K562 (cell line): ENCODE results near the gene CAPZA1. TPM values are rescaled to one million over a fixed set of nuclear protein-coding genes. Genes with fewer than 3 reads are reported as not detected.

Experiments
- BRF2 ChIP-seq: IDR thresholded peaks from 3 replicates; pipeline ENCODE4 v1.6.1; 2011; ENCODE audit warnings: borderline replicate concordance, mild to moderate bottlenecking; ENCODE audit not compliant: insufficient read length, insufficient read depth
- CBFA2T3 ChIP-seq: fragments of 450-650 bp; IDR thresholded peaks from 2 replicates; pipeline ENCODE4 v1.6.1; 2017
- CC2D1A ChIP-seq: fragments of 450-650 bp; IDR thresholded peaks from 2 replicates; pipeline ENCODE4 v1.6.1; 2017; ENCODE audit warnings: mild to moderate bottlenecking
- EHMT2 ChIP-seq: fragments of 450-650 bp; IDR thresholded peaks from 2 replicates; pipeline ENCODE4 v1.6.1; 2018; ENCODE audit warnings: antibody characterized with exemption
- HDAC2 ChIP-seq: fragments of 450-650 bp; IDR thresholded peaks from 2 replicates; pipeline ENCODE4 v1.6.1; 2016; ENCODE audit warnings: mild to moderate bottlenecking
- HDGF ChIP-seq: fragments of 450-650 bp; IDR thresholded peaks from 2 replicates; pipeline ENCODE4 v1.6.1; 2016
- KAT7 ChIP-seq: sonication (generic); formaldehyde crosslinking; IDR thresholded peaks from 2 replicates; pipeline ENCODE4 v1.8.0; 2022; ENCODE audit warnings: missing genetic modification reagents, mild to moderate bottlenecking, borderline replicate concordance
- KDM4B ChIP-seq, 2 experiments: fragments of 450-650 bp in 1 of 2; sonication (generic) in 1 of 2; IDR thresholded peaks; 2 replicates each; pipeline ENCODE4 v1.6.1; 2016 to 2017; ENCODE audit warnings: borderline replicate concordance in 2 of 2, antibody characterized with exemption in 1 of 2, low read depth in 1 of 2, mild to moderate bottlenecking in 1 of 2
- MAFG ChIP-seq: fragments of 450-650 bp; conservative IDR thresholded peaks from 2 replicates; pipeline ENCODE4 v1.6.1; 2016; ENCODE audit warnings: missing genetic modification characterization, missing compliant biosample characterization
- MCM5 ChIP-seq: fragments of 450-650 bp; IDR thresholded peaks from 2 replicates; pipeline ENCODE4 v1.6.1; 2016; ENCODE audit warnings: low read depth
- NFATC3 ChIP-seq: fragments of 450-650 bp; IDR thresholded peaks from 2 replicates; pipeline ENCODE4 v1.6.1; 2017; ENCODE audit warnings: mild to moderate bottlenecking
- NUFIP1 ChIP-seq: fragments of 450-650 bp; IDR thresholded peaks from 2 replicates; pipeline ENCODE4 v1.6.1; 2018; ENCODE audit not compliant: partially characterized antibody
- PATZ1 ChIP-seq: fragments of 250-450 bp; sonication (Bioruptor Pico); IDR thresholded peaks from 2 replicates; pipeline ENCODE4 v1.5.0; 2020; ENCODE audit warnings: mild to moderate bottlenecking, borderline replicate concordance
- SOX6 ChIP-seq: fragments of 450-650 bp; IDR thresholded peaks from 2 replicates; pipeline ENCODE4 v1.6.1; 2014; ENCODE audit warnings: mild to moderate bottlenecking
- TCF7L2 ChIP-seq: fragments of 150-350 bp; IDR thresholded peaks from 2 replicates; pipeline ENCODE4 v1.6.1; 2016; ENCODE audit warnings: low read depth, mild to moderate bottlenecking, low read length, moderate library complexity
- ZMIZ1 ChIP-seq, 2 experiments: fragments of 150-350 bp in 1 of 2; IDR thresholded peaks; 2 replicates each; pipeline ENCODE4 v1.6.1; 2012 to 2016; ENCODE audit warnings: low read depth in 2 of 2, low read length in 2 of 2, mild to moderate bottlenecking in 1 of 2, moderate library complexity in 1 of 2
- ZNF740 ChIP-seq, 3 experiments: fragments of 200-800 bp in 1 of 3; sonication (Bioruptor generic) in 1 of 3; sonication (generic) in 1 of 3; formaldehyde crosslinking in 1 of 3; IDR thresholded peaks; 2 replicates each; pipeline versions ENCODE4 v1.6.1 to v1.8.0; 2016 to 2022; ENCODE audit warnings: mild to moderate bottlenecking in 2 of 3, missing compliant biosample characterization in 2 of 3, missing genetic modification characterization in 2 of 3, missing genetic modification reagents in 1 of 3
- ZNF764 ChIP-seq: fragments of 250-450 bp; sonication (Bioruptor Pico); IDR thresholded peaks from 2 replicates; pipeline ENCODE4 v1.4.0; 2020; ENCODE audit warnings: low read depth, mild to moderate bottlenecking, moderate library complexity
- ZNF766 ChIP-seq: fragments of 200-800 bp; sonication (Bioruptor generic); conservative IDR thresholded peaks from 2 replicates; pipeline ENCODE4 v1.6.1; 2016; ENCODE audit warnings: missing genetic modification characterization, missing compliant biosample characterization
- polyA plus RNA-seq, 8 experiments: library from polyadenylated mRNA; depleted of rRNA in 4 of 8; stranded (reverse) in 5 of 8; unstranded in 3 of 8; fragments of >200 nt; fragmentation: Nextera tagmentation in 2 of 8; fragmentation: Illumina TruSeq in 1 of 8; extraction: Ambion mirVana in 2 of 8; extraction: Trizol in 1 of 8; gene quantifications; 2 replicates each; pipeline versions ENCODE4 v1.2.1 to v1.2.3, GENCODE V29; 2011 to 2014; ENCODE audit warnings: inconsistent platforms in 1 of 8, missing spikeins in 1 of 8
- total RNA-seq, 7 experiments: library from RNA; depleted of rRNA in 6 of 7; stranded (reverse); fragments of >200 nt in 6 of 7; fragmentation: Illumina TruSeq in 2 of 7; extraction: Trizol in 2 of 7; gene quantifications; 2 replicates each; pipeline versions ENCODE4 v1.2.1 to v1.2.3, GENCODE V29; 2011 to 2021; ENCODE audit warnings: low replicate concordance in 1 of 7
- TF ChIP-seq, protein P1 (sequence below): sonication (generic); IDR thresholded peaks from 2 replicates; pipeline ENCODE4 v1.6.1; 2016

The CAPZA1 gene
- total and polyA plus RNA-seq, 9 of the 15 experiments (the other 6 are each of a cell fraction or from before 2014, with no cell fraction given), result 237 to 1,020 (median 306) TPM

GRCh38 chr1:112696578-112697314, 77.1 kb downstream of the CAPZA1 start (continued):
- TF ChIP-seq ZMIZ1 (IDR thresholded peaks at IDR 0.05; ENCODE audit: low read depth in 2 of 2, low read length in 2 of 2) (no peak), TCF7L2 (no peak), BRF2 (no peak), KDM4B (IDR thresholded peaks at IDR 0.05; ENCODE audit: borderline replicate concordance in 2 of 2, low read depth in 1 of 2) (no peak), HDAC2 (0 out of 2 replicates have a peak, but pooled peaks have one; percentile 31), NUFIP1 (no peak), MAFG (tag) (no peak), HDGF (0 out of 2 replicates have a peak, but pooled peaks have one; percentile 60), ZNF740 (CRISPR knock-in tag; IDR thresholded peaks at IDR 0.05) (no peak), ZNF740 (tag; IDR thresholded peaks at IDR 0.05) (no peak), CC2D1A (no peak), ZNF764 (CRISPR knock-in tag) (no peak), CBFA2T3 (0 out of 2 replicates have a peak, but pooled peaks have one; percentile 29), NFATC3 (no peak), SOX6 (peak; percentile 34; the same call in 1 of the 2 replicates), MCM5 (no peak), KAT7 (CRISPR knock-in tag) (no peak), EHMT2 (no peak), PATZ1 (CRISPR knock-in tag) (no peak), ZNF766 (CRISPR knock-in tag) (peak; percentile 54; the same call in 1 of the 2 replicates)
- TF ChIP-seq, protein P1, sequence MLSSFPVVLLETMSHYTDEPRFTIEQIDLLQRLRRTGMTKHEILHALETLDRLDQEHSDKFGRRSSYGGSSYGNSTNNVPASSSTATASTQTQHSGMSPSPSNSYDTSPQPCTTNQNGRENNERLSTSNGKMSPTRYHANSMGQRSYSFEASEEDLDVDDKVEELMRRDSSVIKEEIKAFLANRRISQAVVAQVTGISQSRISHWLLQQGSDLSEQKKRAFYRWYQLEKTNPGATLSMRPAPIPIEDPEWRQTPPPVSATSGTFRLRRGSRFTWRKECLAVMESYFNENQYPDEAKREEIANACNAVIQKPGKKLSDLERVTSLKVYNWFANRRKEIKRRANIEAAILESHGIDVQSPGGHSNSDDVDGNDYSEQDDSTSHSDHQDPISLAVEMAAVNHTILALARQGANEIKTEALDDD, result peak; percentile 81
